IPS DF 6.9 (cell line): ENCODE results near the gene DALRD3.

Experiments
- DNase-seq: peaks from one replicate; pipeline ENCODE4 v3.0.0-alpha.2; 2013; ENCODE audit warnings: low read depth, low spot score
- H3K27ac ChIP-seq: one replicate; pipeline ENCODE4 v1.5.1; 2013; ENCODE audit warnings: low read length, control low read depth
- H3K27me3 ChIP-seq: 2 replicates; pipeline ENCODE4 v1.6.1; 2013; ENCODE audit warnings: mild to moderate bottlenecking, low read length; ENCODE audit not compliant: control insufficient read depth, insufficient read depth
- H3K36me3 ChIP-seq: 2 replicates; pipeline ENCODE4 v1.6.1; 2013; ENCODE audit warnings: low read length; ENCODE audit not compliant: control insufficient read depth, insufficient read depth
- H3K4me1 ChIP-seq: 2 replicates; pipeline ENCODE4 v1.6.1; 2013; ENCODE audit warnings: low read length; ENCODE audit not compliant: control insufficient read depth, insufficient read depth
- H3K4me3 ChIP-seq: 2 replicates; pipeline ENCODE4 v1.5.1; 2013; ENCODE audit warnings: mild to moderate bottlenecking, low read length
- H3K9me3 ChIP-seq: 2 replicates; pipeline ENCODE4 v1.6.1; 2013; ENCODE audit warnings: low read length, inconsistent platforms; ENCODE audit not compliant: control insufficient read depth, insufficient read depth
- WGBS: extraction: QIAGEN DNeasy Blood & Tissue Kit; methylation state at CpG from one replicate; pipeline ENCODE4 v1.1.7; 2013; ENCODE audit warnings: mixed read lengths, missing lambda C conversion rate; ENCODE audit not compliant: insufficient read length, insufficient coverage; 5-methylcytosine and 5-hydroxymethylcytosine counted together

DALRD3 gene

GRCh38 chr3:48990636-48991469 is 27.5 kb downstream of the DALRD3 start:
- no peak overlapping the region for H3K27ac ChIP-seq
- H3K27me3 ChIP-seq = no peaks in the 10 kb centered on the region
- H3K9me3 ChIP-seq = no peaks in the 10 kb centered on the region
- H3K4me3 ChIP-seq = peak overlapping the region; percentile 47
- no peaks in the 10 kb centered on the region for H3K36me3 ChIP-seq
- no peak for DNase-seq
- H3K4me1 ChIP-seq = peaks cover 4% of the 10 kb centered on the region; the same call in 1 of the 2 replicates
- WGBS = no CpG with 5 or more reads among the region's 40 CpGs

- H3K27ac ChIP-seq = no peak within 1 kb of the TSS
Measured at GRCh38 chr3:48989796-48990635, 28.4 kb downstream of the DALRD3 start, which contains the start of gene P4HTM. TSS of gene P4HTM (plus strand) at chr3:48990241. CDS start at chr3:48990257, 16 bp downstream.

GRCh38 chr3:48989126-48989795 is 29.1 kb downstream of the DALRD3 start:
- no CpG with 5 or more reads among the region's 21 CpGs for WGBS
- DNase-seq = no peak
- Histone ChIP-seq H3K4me1 (peaks cover 4% of the 10 kb centered on the region; the same call in 1 of the 2 replicates), H3K27ac (no peak overlapping the region), H3K4me3 (peak overlapping the region; percentile 47), H3K36me3 (peaks cover 5% of the 10 kb centered on the region; the same call in 1 of the 2 replicates), H3K9me3 (no peaks in the 10 kb centered on the region), H3K27me3 (no peaks in the 10 kb centered on the region)

More at GRCh38 chr3:48989796-48990635, 28.4 kb downstream of the DALRD3 start, which contains the start of gene P4HTM:
- H3K4me1 ChIP-seq = peaks cover 4% of the 10 kb centered on the region; the same call in 1 of the 2 replicates
- no CpG with 5 or more reads among the region's 91 CpGs for WGBS
- peak within 1 kb of the TSS; percentile 47 for H3K4me3 ChIP-seq
- 0 out of 2 replicates have a peak, but pooled peaks cover 1% of the 10 kb centered on the region for H3K36me3 ChIP-seq
- H3K27me3 ChIP-seq = no peaks in the 10 kb centered on the region
- no peaks in the 10 kb centered on the region for H3K9me3 ChIP-seq
- peak; percentile 55 for DNase-seq

DNA sequence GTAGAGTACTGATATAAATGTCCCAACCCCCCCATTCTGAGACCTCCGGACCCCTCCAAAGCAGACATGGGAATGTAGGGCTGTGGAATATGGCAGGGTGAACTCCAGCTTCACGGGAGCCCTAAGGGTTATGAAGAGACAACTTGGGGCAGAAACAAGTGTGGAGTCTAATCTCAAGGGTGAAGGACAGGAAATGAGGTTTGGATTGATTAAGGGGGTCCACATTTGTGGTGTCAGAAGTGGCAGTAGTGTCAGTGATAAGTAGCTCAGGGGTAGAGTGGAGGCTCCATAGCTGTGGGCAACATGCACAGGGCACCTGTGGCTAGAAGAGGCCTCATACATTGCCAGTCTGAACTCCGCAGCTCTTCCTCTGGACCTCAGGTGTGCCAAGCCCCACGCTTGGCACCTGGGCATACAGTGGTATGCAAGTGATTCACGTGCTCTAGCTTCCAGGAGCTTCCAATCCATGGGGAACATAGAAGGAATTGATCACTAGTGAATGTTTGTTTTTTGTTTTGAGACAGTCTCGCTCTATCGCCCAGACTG is 32.5 kb downstream of the DALRD3 start:
- Histone ChIP-seq H3K36me3 (peaks cover 16% of the 10 kb centered on the region; the same call in 1 of the 2 replicates), H3K4me1 (peaks cover 3% of the 10 kb centered on the region; the same call in 1 of the 2 replicates), H3K9me3 (no peaks in the 10 kb centered on the region), H3K27me3 (no peaks in the 10 kb centered on the region), H3K4me3 (no peak overlapping the region), H3K27ac (no peak overlapping the region)
- DNase-seq = no peak
- no CpG with 5 or more reads among the region's 7 CpGs for WGBS

- no peaks in the 10 kb centered on the region for H3K9me3 ChIP-seq
- no peak for DNase-seq
- peaks cover 3% of the 10 kb centered on the region; the same call in 1 of the 2 replicates for H3K4me1 ChIP-seq
- peaks cover 23% of the 10 kb centered on the region; the same call in 1 of the 2 replicates for H3K36me3 ChIP-seq
- no peak overlapping the region for H3K27ac ChIP-seq
- H3K4me3 ChIP-seq = no peak overlapping the region
- no peaks in the 10 kb centered on the region for H3K27me3 ChIP-seq
Measured at GRCh38 chr3:48984663-48985062, 33.7 kb downstream of the DALRD3 start.

- H3K4me1 ChIP-seq = no peaks in the 10 kb centered on the region
- no peak for DNase-seq
- WGBS = no CpG with 5 or more reads among the region's 4 CpGs
- H3K36me3 ChIP-seq = peaks cover 31% of the 10 kb centered on the region; the same call in 1 of the 2 replicates
- H3K9me3 ChIP-seq = no peaks in the 10 kb centered on the region
- H3K4me3 ChIP-seq = no peak overlapping the region
- no peaks in the 10 kb centered on the region for H3K27me3 ChIP-seq
- no peak overlapping the region for H3K27ac ChIP-seq
Measured at GRCh38 chr3:48983096-48983495, 35.3 kb downstream of the DALRD3 start.

DNA sequence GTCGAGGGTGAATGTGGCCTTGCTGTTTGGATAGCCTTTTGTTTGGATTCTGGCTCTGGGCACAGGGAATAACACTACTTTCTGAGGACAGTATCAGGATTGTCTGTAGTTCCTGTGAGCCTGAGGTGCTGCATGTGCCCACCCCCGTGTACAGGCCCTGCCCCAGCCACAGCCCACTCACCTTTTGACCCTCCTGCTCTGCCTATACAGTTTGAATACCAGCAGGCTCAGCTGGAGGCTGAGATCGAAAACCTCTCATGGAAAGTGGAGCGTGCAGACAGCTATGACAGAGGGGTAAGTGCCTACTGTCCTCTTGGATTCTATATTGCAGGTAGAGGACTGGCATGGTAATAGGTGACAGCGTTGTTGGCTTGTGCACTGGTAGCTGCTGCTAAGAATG is 35.7 kb downstream of the DALRD3 start:
- Histone ChIP-seq H3K27ac (no peak overlapping the region), H3K36me3 (peaks cover 31% of the 10 kb centered on the region; the same call in 1 of the 2 replicates), H3K27me3 (no peaks in the 10 kb centered on the region), H3K9me3 (no peaks in the 10 kb centered on the region), H3K4me1 (no peaks in the 10 kb centered on the region), H3K4me3 (no peak overlapping the region)
- no peak for DNase-seq
- WGBS = no CpG with 5 or more reads among the region's 5 CpGs

GRCh38 chr3:48982016-48982415 is 36.4 kb downstream of the DALRD3 start:
- H3K27me3 ChIP-seq = no peaks in the 10 kb centered on the region
- peaks cover 31% of the 10 kb centered on the region; the same call in 1 of the 2 replicates for H3K36me3 ChIP-seq
- no peak overlapping the region for H3K4me3 ChIP-seq

DNA sequence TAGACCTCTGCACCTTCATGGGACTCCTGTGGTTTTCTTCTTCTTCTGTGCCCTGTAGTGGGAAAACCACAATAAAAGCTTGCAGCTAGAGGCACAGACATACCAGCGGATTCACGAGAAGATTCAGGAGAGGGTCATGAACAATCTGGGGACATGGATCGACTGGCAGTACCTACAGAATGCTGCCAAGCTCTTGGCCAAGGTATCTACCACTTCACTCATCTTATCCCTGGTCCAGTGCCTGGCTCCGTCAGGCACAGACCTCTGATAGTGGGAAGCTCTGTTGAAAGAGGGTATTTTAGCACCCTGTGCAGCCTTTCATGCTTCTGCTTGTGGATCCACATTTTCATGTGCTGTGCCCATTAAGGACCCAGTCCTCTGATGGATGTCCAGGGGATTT is 38.1 kb downstream of the DALRD3 start:
- no peak for DNase-seq
- H3K9me3 ChIP-seq = no peaks in the 10 kb centered on the region
- H3K4me1 ChIP-seq = no peaks in the 10 kb centered on the region
- no CpG with 5 or more reads among the region's 4 CpGs for WGBS
- peaks cover 37% of the 10 kb centered on the region; the same call in 1 of the 2 replicates for H3K36me3 ChIP-seq
- H3K4me3 ChIP-seq = no peak overlapping the region
- no peak overlapping the region for H3K27ac ChIP-seq
- no peaks in the 10 kb centered on the region for H3K27me3 ChIP-seq

More at GRCh38 chr3:48982016-48982415, 36.4 kb downstream of the DALRD3 start:
- Histone ChIP-seq H3K9me3 (no peaks in the 10 kb centered on the region), H3K27ac (no peak overlapping the region), H3K4me1 (no peaks in the 10 kb centered on the region)
- DNase-seq = no peak
